RWPE1 (cell line): ENCODE data around the gene MYO9A.

Source experiments
- CTCF ChIA-PET: fragments of 350-600 bp; sonication (Branson Sonifier 250); formaldehyde crosslinking; extraction: SDS; loops from one replicate; lab custom pipeline; 2021; lab: Yijun Ruan, JAX
- POLR2A ChIA-PET: fragments of 400-600 bp; formaldehyde crosslinking; extraction: SDS; loops from one replicate; lab custom pipeline; 2020; ENCODE audit warnings: antibody characterized with exemption; ENCODE audit not compliant: low non-redundant PET; lab: Yijun Ruan, JAX
- DNase-seq: peaks from one replicate; pipeline ENCODE4 v3.0.0; 2012; ENCODE audit warnings: low spot score
- H3K27ac ChIP-seq: fragments of 450-650 bp; 2 replicates; pipeline ENCODE4 v1.5.1; 2017
- TF ChIP-seq, protein P1 (sequence below): fragments of 450-650 bp; conservative IDR thresholded peaks from 2 replicates; pipeline ENCODE4 v1.5.1; 2017; ENCODE audit warnings: low read depth, mild to moderate bottlenecking

Gene MYO9A

DNA sequence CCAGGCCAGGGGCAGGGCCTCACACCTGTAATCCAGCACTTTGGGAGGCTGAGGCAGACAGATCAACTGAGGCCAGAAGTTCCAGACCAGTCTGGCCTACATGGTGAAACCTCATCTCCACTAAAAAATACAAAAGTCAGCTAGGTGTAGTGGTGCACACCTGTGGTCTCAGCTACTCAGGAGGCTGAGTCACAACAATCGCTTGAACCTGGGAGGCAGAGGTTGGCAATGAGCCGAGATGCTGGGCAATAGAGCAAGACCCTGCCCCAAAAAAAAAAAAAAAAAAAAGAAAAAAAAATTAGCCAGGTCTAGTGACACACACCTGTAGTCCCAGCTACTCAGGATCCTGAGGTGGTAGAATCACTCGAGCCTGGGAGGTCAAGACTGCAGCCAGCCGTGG, 18.8 kb downstream of the MYO9A start:
- ChIA-PET CTCF (interaction anchor here (0.7 kb wide), 2 partner anchors 106 to 130 kb away, joined by 4 to 5 read pairs; no protein-coding TSS in a partner anchor), POLR2A (no interaction called here)
- DNase-seq, result no peak
- TF ChIP-seq, protein P1, sequence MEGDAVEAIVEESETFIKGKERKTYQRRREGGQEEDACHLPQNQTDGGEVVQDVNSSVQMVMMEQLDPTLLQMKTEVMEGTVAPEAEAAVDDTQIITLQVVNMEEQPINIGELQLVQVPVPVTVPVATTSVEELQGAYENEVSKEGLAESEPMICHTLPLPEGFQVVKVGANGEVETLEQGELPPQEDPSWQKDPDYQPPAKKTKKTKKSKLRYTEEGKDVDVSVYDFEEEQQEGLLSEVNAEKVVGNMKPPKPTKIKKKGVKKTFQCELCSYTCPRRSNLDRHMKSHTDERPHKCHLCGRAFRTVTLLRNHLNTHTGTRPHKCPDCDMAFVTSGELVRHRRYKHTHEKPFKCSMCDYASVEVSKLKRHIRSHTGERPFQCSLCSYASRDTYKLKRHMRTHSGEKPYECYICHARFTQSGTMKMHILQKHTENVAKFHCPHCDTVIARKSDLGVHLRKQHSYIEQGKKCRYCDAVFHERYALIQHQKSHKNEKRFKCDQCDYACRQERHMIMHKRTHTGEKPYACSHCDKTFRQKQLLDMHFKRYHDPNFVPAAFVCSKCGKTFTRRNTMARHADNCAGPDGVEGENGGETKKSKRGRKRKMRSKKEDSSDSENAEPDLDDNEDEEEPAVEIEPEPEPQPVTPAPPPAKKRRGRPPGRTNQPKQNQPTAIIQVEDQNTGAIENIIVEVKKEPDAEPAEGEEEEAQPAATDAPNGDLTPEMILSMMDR, result no peak
- no peak overlapping the region for H3K27ac ChIP-seq

DNA sequence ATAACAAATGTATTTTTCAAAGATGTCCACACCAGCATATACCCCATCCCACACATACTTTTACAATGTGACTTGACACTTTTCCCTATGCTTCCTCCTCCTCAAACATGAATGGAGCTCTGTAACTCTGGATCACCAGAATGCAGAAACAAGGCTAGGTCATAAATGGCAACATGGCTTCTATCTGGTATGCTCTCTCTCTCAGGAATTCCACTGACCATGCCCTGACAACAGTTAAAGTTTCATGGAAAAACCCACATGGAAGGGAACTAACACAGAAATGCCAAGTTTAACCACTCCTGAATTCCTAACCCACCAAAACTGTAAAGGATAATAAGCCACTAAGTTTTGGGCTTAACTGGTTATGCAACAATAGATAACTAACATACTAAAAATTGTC, 19.9 kb downstream of the MYO9A start:
- H3K27ac ChIP-seq, result no peak overlapping the region
- DNase-seq, result no peak
- POLR2A ChIA-PET, result no interaction called here
- CTCF ChIA-PET, result no interaction called here
- TF ChIP-seq, protein P1, result no peak

DNA sequence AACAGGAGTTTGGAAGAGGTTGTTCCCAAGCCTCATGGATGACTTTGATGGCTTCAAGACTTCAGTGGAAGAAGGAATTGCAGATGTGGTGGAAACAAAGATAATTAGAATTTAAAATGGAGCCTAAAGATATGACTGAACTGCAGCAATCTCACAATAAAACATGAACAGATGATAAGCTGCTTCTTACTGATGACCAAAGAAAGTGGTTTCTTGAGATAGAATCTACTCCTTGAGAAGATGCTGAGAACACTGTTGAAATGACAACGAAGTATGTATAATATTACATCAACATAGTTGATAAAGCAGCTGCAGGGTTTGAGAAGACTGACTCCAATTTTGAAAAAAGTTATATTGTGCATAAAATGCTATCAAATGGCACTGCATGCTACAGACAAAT, 21.2 kb downstream of the MYO9A start:
- no peak for DNase-seq
- TF ChIP-seq, protein P1, result no peak
- ChIA-PET CTCF (no interaction called here), POLR2A (no interaction called here)
- H3K27ac ChIP-seq, result no peak overlapping the region

- TF ChIP-seq, protein P1, result no peak
- H3K27ac ChIP-seq, result no peak overlapping the region
- POLR2A ChIA-PET, result no interaction called here
- CTCF ChIA-PET, result interaction anchor here (0.7 kb wide), 1 partner anchor 313 kb away, joined by 3 read pairs; no protein-coding TSS in a partner anchor
- no peak for DNase-seq
Measured at GRCh38 chr15:72092691-72093090, 25.3 kb downstream of the MYO9A start.

DNA sequence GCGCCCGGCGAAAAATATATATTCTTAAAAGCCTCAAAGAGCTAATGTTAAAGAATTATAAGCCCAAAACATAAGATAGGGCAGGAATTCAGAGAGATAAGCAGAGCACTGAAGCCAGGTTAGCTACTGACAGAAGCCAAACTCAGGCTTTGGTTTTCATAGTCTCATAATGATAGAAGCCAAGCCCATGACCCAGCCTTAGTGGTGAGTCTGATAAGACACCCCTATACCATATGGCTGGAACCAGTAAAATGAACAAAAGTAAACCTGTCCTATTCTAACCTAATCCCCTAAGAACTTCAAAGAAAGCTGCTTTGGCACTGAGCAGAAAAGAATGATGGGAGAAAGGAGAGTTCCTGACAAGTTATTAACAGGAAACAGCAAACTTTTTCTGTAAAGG, 25.9 kb downstream of the MYO9A start:
- H3K27ac ChIP-seq, result no peak overlapping the region

GRCh38 chr15:72086920-72087648, 30.9 kb downstream of the MYO9A start:
- POLR2A ChIA-PET, result no interaction called here
- TF ChIP-seq, protein P1, result no peak

More for the DNA sequence above, 25.9 kb downstream of the MYO9A start:
- DNase-seq, result no peak
- ChIA-PET CTCF (interaction anchor here (0.6 kb wide), 2 partner anchors 396 to 1314 kb away, joined by 4 to 6 read pairs; no protein-coding TSS in a partner anchor), POLR2A (no interaction called here)
- TF ChIP-seq, protein P1, result no peak

More at GRCh38 chr15:72086920-72087648, 30.9 kb downstream of the MYO9A start:
- no peak overlapping the region for H3K27ac ChIP-seq
- CTCF ChIA-PET, result interaction anchor here (0.6 kb wide), 2 partner anchors 90 to 194 kb away, joined by 3 to 4 read pairs; no protein-coding TSS in a partner anchor
- DNase-seq, result no peak
